DMS114 treated with DMSO at 0.1 percent for 48 hours (cell line): ENCODE results near the gene CYP24A1.
"Not testable (repeated sequence)": the region's sequence is repeated elsewhere in the genome, so short reads cannot be mapped to it uniquely, and the experiment has no call there.

Experiments
- DNase-seq: peaks from one replicate; lab custom pipeline; 2025; ENCODE audit not compliant: unreplicated experiment; lab: John Stamatoyannopoulos, UW

The CYP24A1 gene

GRCh38 chr20:54134445-54135220 is 39.2 kb downstream of the CYP24A1 start:
- DNase-seq = no peak

- DNase-seq = no peak
These were observed 40.1 kb downstream of the CYP24A1 start for GRCh38 chr20:54133434-54134427.

- DNase-seq = no peak
These were observed 41.0 kb downstream of the CYP24A1 start for GRCh38 chr20:54132612-54133433.

- DNase-seq = no peak
These were observed 41.8 kb downstream of the CYP24A1 start for GRCh38 chr20:54131675-54132611.

GRCh38 chr20:54131125-54131524 is 42.7 kb downstream of the CYP24A1 start:
- not testable (repeated sequence) for DNase-seq

- no peak for DNase-seq
These were observed 44.4 kb downstream of the CYP24A1 start for GRCh38 chr20:54129350-54129749.

- DNase-seq = no peak
These were observed 45.8 kb downstream of the CYP24A1 start for GRCh38 chr20:54127855-54128574.

GRCh38 chr20:54126806-54127655 is 46.8 kb downstream of the CYP24A1 start:
- DNase-seq = no peak

- not testable (repeated sequence) for DNase-seq
These were observed 47.5 kb downstream of the CYP24A1 start for GRCh38 chr20:54126328-54126727.

GRCh38 chr20:54123587-54124180 is 50.1 kb downstream of the CYP24A1 start:
- DNase-seq = no peak

- no peak for DNase-seq
These were observed 50.9 kb downstream of the CYP24A1 start for GRCh38 chr20:54122681-54123586.

GRCh38 chr20:54122189-54122588 is 51.6 kb downstream of the CYP24A1 start:
- DNase-seq = no peak

- no peak for DNase-seq
These were observed 54.0 kb downstream of the CYP24A1 start for GRCh38 chr20:54119744-54120143.

- no peak for DNase-seq
These were observed 55.4 kb downstream of the CYP24A1 start for GRCh38 chr20:54118220-54119001.

- DNase-seq = no peak
These were observed 57.1 kb downstream of the CYP24A1 start for GRCh38 chr20:54116550-54117235.
